ENCODE results near the gene MAP2K7. TPM values are rescaled to one million over a fixed set of nuclear protein-coding genes. Genes with fewer than 3 reads are reported as not detected.

The MAP2K7 gene
- total RNA-seq, 2 donors from 2014 or later: 15.2 to 16.9 TPM

GRCh38 chr19:7861619-7862412, 41.9 kb upstream of the MAP2K7 start:
- H3K27ac ChIP-seq: no peak overlapping the region
- H3K9me3 ChIP-seq: no peaks in the 10 kb centered on the region
- H3K4me1 ChIP-seq (ENCODE audit: control insufficient read depth in 1 of 2, low read depth in 2 of 2): no peaks in the 10 kb centered on the region
- DNase-seq (ENCODE audit: low spot score): no peak
- no peak for ATAC-seq (ENCODE audit: insufficient number of reproducible peaks, low FRiP score, low read depth)
- no peak for TF ChIP-seq CTCF (IDR thresholded peaks at IDR 0.05)
- H3K27me3 ChIP-seq (replicated peaks; ENCODE audit: insufficient read depth): no peaks in the 10 kb centered on the region
- H3K4me3 ChIP-seq: peak overlapping the region; percentile 38
- H3K36me3 ChIP-seq: peaks cover 5% of the 10 kb centered on the region

- ATAC-seq (ENCODE audit: insufficient number of reproducible peaks, low FRiP score, low read depth) (no peak), DNase-seq (ENCODE audit: low spot score) (no peak)
- no peaks in the 10 kb centered on the region for H3K4me1 ChIP-seq (ENCODE audit: control insufficient read depth in 1 of 2, low read depth in 2 of 2)
- no peak overlapping the region for H3K27ac ChIP-seq
- peaks cover 5% of the 10 kb centered on the region for H3K36me3 ChIP-seq
- H3K4me3 ChIP-seq: peak overlapping the region; percentile 38
- H3K27me3 ChIP-seq (replicated peaks; ENCODE audit: insufficient read depth): no peaks in the 10 kb centered on the region
- H3K9me3 ChIP-seq: no peaks in the 10 kb centered on the region
- no peak for TF ChIP-seq CTCF (IDR thresholded peaks at IDR 0.05)
Measured at GRCh38 chr19:7862413-7862951, 41.2 kb upstream of the MAP2K7 start.

GRCh38 chr19:7863157-7863970, 40.3 kb upstream of the MAP2K7 start:
- no peaks in the 10 kb centered on the region for H3K9me3 ChIP-seq
- no peak for TF ChIP-seq CTCF (IDR thresholded peaks at IDR 0.05)
- H3K36me3 ChIP-seq: peaks cover 3% of the 10 kb centered on the region
- no peak for ATAC-seq (ENCODE audit: insufficient number of reproducible peaks, low FRiP score, low read depth)
- H3K4me3 ChIP-seq: no peak overlapping the region
- no peaks in the 10 kb centered on the region for H3K27me3 ChIP-seq (replicated peaks; ENCODE audit: insufficient read depth)
- peaks cover 1 to 2% of the 10 kb centered on the region in 2 donors for H3K4me1 ChIP-seq (ENCODE audit: control insufficient read depth in 1 of 2, low read depth in 2 of 2)
- DNase-seq (ENCODE audit: low spot score): no peak
- no peak overlapping the region for H3K27ac ChIP-seq

GRCh38 chr19:7863971-7864689, 39.5 kb upstream of the MAP2K7 start:
- peaks cover 3% of the 10 kb centered on the region for H3K36me3 ChIP-seq
- DNase-seq (ENCODE audit: low spot score) (no peak), ATAC-seq (ENCODE audit: insufficient number of reproducible peaks, low FRiP score, low read depth) (no peak)
- peaks cover 6 to 10% of the 10 kb centered on the region in 2 donors for H3K4me1 ChIP-seq (ENCODE audit: control insufficient read depth in 1 of 2, low read depth in 2 of 2)
- no peak overlapping the region for H3K27ac ChIP-seq
- no peaks in the 10 kb centered on the region for H3K27me3 ChIP-seq (replicated peaks; ENCODE audit: insufficient read depth)
- no peak for TF ChIP-seq CTCF (IDR thresholded peaks at IDR 0.05)
- no peaks in the 10 kb centered on the region for H3K9me3 ChIP-seq
- H3K4me3 ChIP-seq: no peak overlapping the region
